HG03432 (cell line): ENCODE measurements around the gene KIR3DL3.
"Not testable (repeated sequence)": the region's sequence is repeated elsewhere in the genome, so short reads cannot be mapped to it uniquely, and the experiment has no call there.

ENCODE experiments used
- ATAC-seq: cut with Tn5 transposase; IDR thresholded peaks from one replicate; pipeline ENCODE4 v1.9.1; 2021; ENCODE audit warnings: mild to moderate bottlenecking, moderate library complexity; ENCODE audit not compliant: unreplicated experiment

Gene KIR3DL3

DNA sequence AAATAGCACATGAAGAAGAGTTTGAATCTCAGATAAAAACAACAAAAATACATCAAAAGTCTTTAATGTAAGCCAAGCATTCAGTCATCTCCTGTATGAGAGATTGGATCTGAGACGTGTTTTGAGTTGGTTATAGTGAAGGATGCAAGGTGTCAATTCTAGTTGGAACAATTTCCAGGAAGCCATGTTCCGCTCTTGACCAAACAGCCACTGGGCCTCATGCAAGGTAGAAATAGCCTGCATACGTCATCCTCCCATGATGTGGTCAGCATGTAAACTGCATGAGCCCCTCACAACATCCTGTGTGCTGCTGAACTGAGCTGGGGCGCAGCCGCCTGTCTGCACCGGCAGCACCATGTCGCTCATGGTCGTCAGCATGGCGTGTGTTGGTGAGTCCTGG is at the start of gene KIR3DL3:
TSS of gene KIR3DL3 (plus strand) at position 301 of the 400 bp plus-strand sequence. CDS start at position 356, 55 bp downstream.
- ATAC-seq: no peak

DNA sequence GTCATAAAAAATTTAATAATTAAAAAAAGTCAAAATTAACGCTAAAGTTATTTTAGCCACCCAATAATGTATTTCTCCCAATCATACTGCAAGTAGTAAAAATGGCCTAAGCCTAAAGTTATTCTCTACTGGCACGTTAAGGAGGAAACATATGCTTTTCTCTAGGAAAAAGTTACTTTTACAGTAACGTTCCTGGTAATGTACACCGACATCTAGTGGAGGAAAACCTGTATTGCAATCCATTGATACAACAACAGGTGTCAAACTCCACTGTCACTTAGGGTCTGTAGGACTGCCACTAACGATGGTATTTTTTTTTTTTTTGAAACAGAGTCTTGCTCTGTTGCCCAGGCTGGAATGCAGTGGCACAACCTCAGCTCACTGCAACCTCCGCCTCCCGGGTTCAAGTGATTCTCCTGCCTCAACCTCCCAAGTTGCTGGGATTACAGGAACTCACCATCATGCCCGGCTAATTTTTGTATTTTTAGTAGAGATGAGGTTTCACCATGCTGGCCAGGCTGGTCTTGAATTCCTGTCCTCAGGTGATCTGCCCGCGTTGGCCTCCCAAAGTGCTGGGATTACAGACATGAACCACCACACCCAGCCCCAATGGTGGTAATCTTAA is 47.9 kb upstream of the KIR3DL3 start:
- ATAC-seq: not testable (repeated sequence)

- no peak for ATAC-seq
Observed at GRCh38 chr19:54677217-54677616, 47.0 kb upstream of the KIR3DL3 start.

DNA sequence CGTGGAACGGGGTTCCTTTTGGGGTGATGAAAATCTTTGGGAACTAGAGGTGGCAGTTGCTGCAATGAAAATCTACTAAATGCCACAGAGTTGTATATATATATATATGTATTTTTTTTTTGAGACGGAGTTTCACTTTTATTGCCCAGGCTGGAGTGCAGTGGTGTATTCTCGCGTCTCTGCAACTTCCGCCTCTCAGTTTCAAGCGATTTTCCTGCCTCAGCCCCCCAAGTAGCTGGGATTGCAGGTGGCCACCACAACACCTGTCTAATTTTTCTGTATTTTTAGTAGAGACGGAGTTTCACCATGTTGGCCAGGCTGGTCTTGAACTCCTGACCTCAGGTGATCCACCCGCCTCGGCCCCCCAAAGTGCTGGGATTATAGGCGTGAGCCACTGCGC is 42.6 kb upstream of the KIR3DL3 start:
- ATAC-seq: not testable (repeated sequence)

GRCh38 chr19:54682306-54682856 is 41.9 kb upstream of the KIR3DL3 start:
- ATAC-seq: no peak

DNA sequence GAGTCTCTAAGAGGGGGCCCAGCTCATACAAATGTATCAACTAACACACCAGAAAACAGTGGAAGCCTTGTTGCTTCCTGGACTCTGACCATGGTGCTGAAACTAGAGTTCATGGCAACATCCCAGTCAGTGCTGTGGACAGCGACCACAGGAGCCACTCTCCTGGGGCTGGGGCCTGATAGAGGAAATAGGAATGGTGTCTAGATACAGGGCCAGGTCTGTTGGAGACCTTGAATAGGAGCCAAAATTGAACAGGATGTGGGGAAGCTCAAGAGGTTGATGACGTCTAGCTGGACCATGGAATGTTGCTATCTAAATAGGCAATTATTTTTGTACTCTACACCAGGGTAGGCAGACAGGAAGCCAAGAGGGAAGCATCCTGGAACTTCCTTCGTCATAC is 39.7 kb upstream of the KIR3DL3 start:
- ATAC-seq: no peak

GRCh38 chr19:54691582-54692297 is 32.5 kb upstream of the KIR3DL3 start:
- no peak for ATAC-seq

DNA sequence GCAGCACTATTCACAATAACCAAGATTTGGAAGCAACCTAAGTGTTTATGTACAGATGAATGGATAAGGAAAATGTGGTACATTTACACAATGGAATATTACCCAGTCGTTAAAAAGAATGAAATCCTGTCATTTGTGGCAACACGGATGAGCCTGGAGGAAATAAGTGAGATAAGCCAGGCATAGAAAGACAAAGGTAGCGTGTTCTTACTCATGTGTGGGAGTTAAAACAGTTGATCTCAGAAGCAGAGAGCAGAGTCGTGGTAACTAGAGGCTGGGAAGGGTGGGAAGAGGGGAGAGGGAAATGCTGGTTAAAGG is 32.0 kb upstream of the KIR3DL3 start:
- ATAC-seq: no peak

DNA sequence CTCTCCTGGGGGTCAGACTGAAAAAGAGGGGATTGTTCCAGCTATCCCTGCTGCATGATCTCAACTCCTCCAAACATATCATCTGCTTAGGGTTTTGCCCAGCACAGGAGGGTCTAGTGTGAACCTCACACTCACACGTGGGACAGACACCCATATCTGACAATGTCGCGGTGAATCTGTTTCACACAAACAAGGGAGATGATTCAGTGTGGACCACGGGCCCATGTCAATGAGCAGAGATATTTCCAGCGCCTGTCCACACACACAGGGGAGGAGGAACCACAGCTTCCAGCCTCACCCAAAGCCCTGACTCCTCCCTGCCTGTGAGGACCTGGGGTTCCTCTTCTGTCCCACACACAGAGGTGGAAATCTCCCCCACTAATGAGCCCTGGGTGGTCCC is 29.6 kb upstream of the KIR3DL3 start:
- no peak for ATAC-seq

GRCh38 chr19:54696117-54696548 is 28.1 kb upstream of the KIR3DL3 start:
- no peak for ATAC-seq

GRCh38 chr19:54696766-54697165 is 27.5 kb upstream of the KIR3DL3 start:
- no peak for ATAC-seq

DNA sequence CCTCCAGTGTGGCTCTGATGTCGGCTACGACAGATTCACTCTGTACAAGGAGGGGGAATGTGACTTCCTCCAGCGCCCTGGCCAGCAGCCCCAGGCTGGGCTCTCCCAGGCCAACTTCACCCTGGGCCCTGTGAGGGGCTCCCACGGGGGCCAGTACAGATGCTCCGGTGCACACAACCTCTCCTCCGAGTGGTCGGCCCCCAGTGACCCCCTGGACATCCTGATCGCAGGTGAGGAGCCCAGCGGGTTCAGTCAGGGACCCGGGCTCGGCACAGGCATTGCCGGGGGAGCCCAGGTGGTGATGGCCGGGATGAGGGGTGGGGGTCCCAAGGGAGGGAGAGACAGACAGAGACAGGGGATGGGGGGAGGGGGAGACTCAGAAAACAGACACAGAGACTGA is 26.5 kb upstream of the KIR3DL3 start:
- ATAC-seq: not testable (repeated sequence)

GRCh38 chr19:54704928-54705327 is 19.3 kb upstream of the KIR3DL3 start:
- ATAC-seq: no peak

DNA sequence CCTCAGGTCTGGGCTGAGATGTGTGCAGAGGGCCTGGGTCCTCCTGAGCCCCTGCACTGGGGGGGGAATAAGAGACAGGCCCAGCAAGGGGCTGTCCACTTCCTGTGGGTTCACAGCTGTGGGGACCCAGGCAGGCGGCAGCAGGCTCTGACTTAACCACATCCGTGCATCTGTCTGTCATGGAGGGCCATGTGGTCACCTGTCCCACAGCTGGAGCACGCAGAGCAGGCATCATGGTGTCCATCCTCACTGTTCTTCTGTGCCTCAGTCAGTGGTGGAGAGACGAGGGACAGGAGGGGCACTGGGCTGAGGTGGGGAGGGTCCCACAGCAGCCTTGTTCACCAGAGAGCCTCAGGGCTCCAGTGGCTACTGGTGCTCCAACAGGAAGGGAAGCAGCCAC is 16.3 kb upstream of the KIR3DL3 start:
- ATAC-seq: no peak

DNA sequence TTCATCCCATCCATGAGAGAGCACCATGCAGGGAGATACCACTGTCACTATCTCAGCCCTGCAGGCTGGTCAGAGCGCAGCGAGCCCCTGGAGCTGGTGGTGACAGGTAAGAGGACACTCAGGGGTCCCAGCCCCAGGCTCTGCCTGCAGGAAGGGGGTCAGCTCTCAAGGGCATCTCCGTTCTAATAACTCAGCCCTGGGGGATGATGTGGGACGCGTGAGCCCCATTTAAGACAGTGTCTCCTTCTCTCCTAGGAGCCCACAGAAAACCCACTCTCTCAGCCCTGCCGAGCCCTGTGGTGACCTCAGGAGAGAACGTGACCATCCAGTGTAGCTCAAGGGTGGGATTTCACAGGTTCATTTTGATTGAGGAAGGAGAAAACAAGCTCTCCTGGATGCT is 15.5 kb upstream of the KIR3DL3 start:
- no peak for ATAC-seq

DNA sequence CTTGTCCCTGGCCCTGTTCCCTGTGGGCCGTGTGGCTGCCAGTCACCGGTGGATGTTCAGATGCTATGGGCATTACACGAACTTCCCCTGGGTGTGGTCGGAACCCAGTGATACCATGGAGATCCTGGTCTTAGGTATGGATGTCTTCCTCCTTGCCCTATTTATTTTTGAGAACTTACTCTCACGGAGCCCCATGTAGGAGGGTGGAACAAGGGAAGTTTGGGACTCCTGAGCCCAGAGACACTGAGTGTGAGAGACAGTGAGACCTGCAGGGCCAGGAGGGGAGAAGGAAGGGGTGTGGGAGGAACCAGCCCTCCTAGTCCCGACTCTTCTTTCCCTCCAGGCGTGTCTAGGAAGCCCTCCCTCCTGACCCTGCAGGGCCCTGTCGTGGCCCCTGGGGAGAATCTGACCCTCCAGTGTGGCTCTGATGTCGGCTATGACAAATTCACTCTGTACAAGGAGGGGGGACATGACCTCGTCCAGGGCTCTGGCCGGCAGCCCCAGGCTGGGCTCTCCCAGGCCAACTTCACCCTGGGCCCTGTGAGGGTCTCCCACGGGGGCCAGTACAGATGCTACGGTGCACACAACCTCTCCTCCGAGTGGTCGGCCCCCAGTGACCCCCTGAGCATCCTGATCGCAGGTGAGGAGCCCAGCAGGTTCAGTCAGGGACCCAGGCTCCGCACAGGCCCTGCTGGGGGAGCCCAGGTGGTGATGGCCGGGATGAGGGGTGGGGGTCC is 14.9 kb upstream of the KIR3DL3 start:
- ATAC-seq: no peak

DNA sequence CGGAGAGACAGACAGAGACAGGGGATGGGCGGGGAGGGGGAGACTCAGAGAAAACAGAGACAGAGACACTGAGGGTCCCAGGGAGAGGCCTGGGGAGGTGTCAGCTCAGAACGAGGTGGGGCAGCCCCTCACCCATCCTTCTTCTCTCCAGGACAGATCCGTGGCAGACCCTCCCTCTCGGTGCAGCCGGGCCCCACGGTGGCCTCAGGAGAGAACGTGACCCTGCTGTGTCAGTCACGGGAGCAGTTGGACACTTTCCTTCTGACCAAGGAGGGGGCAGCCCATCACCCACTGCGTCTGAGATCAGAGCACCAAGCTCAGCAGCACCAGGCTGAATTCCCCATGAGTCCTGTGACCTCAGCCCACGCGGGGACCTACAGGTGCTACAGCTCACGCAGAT is 14.3 kb upstream of the KIR3DL3 start:
- not testable (repeated sequence) for ATAC-seq

DNA sequence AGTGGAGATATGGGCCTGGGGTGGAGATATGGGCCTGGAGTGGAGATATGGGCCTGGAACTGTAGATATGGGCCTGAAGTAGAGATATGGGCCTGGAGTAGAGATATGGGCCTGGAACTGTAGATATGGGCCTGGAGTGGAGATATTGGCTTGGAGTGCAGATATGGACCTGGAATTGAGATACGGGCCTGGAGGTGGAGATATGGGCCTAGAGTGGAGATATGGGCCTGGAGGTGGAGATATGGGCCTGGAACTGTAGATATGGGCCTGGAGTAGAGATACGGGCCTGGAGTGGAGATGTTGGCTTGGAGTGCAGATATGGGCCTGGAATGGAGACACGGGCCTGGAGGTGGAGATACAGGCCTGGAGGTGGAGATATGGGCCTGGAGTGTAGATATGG is 402 bp downstream of the KIR3DL3 start:
- ATAC-seq: no peak

GRCh38 chr19:54725321-54725720 is 1.1 kb downstream of the KIR3DL3 start:
- no peak for ATAC-seq

DNA sequence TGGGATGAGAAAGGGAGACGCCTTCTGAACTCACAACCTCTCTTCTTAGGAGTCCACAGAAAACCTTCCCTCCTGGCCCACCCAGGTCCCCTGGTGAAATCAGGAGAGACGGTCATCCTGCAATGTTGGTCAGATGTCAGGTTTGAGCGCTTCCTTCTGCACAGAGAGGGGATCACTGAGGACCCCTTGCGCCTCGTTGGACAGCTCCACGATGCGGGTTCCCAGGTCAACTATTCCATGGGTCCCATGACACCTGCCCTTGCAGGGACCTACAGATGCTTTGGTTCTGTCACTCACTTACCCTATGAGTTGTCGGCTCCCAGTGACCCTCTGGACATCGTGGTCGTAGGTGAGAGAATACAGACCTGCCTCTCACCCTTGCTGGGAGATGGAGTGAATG is 3.3 kb downstream of the KIR3DL3 start:
- ATAC-seq: no peak

GRCh38 chr19:54728167-54728566 is 3.9 kb downstream of the KIR3DL3 start:
- ATAC-seq: no peak
